NCI-H1930 (cell line): ENCODE data around the gene MYO7B.

Experiments used
- DNase-seq, 2 experiments: peaks; one replicate each; lab custom pipeline; 2025; lab: John Stamatoyannopoulos, UW

MYO7B gene

DNA sequence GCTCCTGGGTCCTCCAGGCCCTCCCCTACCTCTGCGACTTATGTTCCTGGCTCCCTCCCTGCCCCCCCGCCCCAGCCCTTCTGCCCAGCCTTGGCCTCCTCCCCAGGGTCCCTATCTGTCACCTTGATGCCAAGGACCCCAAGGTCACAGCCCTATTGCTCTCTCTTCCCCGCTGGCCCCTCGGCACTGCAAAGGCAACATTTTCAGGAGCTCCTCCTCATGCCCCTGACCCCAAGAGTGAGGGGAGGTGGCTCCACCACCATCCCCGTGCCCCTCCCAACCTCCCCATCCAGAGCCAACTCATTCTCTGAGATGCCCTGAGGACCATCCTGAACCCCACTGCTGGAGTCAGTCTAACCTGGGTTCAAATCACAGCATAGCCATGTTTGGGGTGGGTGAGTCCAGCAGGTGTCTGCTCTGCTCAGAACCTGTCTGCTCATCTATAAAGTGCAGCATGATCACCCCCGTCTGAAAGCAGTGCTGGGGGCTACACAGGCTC lies 128.1 kb downstream of the MYO7B start:
- no peak for DNase-seq

DNA sequence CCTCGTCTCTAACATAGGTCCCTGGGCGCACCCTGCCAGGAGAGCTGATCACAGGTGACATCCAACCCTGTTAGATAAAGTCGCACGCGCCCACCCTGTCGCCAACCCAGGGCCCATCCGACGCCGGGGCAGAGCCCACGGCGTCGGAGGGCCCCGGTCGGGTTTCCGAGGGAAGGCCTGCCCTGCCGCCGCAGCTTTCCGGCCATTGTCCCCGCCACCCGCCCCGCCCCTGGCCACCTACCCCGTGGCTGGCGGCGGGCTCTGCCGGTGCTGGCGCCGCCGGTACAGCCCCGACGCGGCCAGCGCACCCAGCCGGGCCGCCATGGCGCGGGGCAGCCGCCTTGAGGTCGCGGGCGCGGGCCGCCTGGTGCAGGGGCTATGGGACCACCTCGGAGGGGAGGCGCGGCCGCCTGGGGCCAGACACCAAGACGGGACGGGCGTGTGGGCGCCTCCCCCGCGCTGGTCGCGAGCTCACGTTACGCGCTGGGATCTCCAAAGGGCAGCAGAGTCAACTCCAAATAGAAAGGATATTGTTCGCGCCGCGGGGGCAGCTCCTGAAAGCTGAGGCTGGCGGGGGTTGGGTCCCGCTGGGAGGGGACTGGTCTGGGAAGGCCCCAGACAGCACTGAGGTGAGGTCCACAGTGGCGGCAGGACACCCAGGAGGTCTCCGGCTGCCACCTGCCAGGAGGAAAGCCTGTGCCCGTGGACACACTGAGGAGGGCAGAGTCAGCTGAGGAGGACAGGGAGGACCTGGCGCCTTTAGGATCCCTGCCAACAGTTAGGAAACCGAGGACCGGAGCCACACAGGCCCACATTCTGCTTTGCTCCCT lies 128.8 kb downstream of the MYO7B start:
- DNase-seq, result no peak

DNA sequence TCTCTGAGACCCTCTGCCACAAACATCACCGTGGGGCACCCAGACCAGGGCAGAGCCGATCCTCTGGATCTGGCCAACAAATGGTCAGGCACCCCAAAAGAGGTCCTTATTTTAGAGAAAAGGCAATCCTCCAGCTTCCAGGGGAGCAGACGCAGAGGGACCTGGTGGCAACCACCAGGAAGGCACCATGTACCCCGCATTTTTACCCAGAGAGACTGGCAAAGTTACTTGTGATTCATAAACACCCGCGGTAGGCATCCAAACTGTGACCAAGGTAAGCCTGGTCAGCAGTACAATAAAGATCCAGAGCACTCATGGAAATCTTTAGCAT lies 129.4 kb downstream of the MYO7B start:
- DNase-seq, result no peak

DNA sequence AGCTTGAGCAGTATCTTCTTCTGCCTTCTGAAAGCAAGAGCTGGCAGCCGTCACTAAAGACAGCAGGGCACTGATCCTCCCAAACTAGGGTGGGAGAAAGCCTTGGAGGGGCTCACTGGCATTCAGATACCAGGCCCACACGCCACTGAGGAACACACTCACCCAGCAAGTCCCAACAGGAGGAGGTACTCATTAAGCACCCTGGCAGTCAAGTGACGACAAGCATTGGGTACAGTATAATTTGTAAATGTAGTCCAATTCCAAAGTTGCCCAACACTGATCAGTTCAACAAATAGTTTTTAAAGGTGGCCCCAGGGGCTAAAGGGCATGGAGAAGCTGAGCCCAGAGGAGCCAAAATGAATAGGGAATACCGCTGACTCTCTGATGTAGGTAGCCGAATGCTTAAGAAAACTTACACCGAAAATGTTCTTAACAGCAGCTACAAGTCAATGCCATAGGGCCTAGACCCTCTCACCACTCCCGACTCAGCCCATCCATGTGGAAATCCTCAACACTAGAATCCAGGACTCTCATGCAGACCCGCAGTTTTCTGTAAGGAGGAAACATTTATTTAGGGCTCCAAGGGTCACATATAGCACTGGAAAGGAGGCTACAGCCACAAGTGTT lies 129.9 kb downstream of the MYO7B start:
- no peak for DNase-seq

DNA sequence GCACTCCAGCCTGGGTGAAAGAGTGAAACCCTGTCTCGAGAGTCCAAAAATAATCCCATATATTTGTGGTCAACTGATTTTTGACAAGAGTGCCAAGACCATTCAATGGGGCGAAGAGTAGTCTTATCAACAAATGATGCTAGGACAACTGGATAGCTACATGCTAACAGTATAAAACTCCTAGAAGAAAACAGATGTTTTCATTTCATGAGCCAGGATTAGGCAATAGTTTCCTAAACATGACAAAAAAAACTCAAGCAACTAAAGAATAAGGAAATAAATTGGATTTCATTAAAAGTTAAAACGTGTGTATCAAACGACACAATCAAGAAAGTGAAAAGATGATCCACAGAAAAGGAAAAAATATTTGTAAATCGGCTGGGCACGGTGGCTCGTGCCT lies 133.6 kb downstream of the MYO7B start:
- no peak for DNase-seq

DNA sequence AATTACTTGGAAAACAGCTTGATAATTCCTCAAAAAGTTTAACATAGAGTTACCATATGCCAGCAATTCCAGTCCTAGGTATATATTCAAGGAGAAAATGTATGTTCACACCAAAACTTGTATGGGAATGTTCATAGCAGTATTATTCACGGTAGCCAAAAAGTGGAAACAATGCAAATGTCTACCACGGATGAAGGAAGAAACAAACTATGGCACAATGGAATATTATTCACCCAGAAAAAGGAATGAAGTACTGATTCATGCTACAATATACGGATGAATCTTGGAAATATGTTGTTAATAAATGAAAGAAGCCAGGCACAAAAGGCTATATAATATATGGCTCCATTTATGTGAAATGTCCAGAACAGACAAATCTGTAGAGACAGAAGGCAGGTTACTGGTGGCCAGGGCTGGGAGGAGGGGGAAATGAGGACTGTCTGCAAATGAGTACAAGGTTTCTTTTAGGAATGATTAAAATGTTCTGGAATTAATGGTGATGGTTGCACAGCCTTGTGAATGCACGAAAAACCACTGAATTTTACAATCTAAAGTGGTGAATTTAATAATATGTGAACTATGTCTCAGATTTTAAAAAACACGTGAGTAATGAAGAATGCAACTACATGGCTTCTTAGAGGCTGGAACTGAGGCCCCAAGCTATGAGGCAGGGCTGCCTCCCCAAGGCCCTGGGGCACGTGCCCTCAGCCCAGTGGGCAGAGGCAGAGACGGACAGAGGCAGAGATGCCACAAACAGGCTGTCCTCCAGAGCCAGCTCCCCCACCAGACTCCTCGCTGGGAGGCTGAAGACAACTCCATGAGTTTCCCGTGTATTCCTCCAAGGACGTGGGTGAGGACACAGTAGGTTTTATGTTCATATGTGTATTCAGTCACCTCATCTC lies 134.8 kb downstream of the MYO7B start:
- no peak for DNase-seq

DNA sequence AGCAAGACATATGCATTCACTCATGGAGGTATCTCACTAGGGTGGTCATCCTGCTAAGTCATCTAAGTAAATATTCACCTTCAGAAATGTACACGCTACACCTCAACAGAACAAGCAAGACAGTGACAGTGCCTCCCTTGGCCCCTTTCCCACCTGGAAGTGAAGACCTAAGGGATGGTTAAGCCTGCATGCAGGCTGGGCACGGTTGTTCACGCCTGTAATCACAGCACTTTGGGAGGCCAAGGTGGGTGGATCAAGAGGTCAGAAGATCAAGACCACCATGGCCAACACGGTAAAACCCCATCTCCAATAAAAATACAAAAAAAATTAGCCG lies 135.4 kb downstream of the MYO7B start:
- DNase-seq, result no peak

DNA sequence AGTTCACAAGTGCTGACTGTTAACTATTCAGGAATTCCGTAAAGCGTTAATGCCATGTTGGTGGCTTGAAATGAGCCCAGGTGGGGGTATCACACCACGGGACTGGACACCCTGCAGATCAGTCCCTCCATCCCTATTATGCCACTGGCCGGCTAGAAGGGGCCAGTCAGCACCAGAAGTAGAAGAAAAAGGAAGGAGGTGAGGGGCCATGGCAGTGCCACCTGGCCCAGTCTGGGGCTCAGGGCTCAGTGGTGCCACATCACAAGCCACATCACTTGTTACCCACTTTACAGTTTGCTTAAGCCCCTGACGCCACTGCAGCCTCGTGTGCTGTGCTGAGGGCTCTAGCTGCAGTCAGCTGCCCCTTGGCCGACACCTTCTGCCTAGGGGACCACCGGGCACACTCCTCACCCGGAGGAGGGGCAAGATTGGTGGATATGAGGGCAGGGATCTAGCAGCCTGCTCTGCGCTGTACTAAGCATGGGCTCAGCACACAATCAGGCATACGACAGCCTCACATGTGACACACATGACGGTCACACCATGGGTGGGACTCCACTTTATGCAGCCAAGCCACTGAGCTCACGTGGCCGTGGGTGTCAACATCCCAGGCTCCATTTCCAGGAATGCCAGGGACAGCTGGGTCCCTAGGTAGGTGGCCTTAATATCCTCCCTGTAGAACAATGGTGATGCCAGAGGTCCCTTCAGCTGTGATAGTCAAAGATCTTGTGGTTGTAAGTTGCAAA lies 136.2 kb downstream of the MYO7B start:
- DNase-seq, result no peak

DNA sequence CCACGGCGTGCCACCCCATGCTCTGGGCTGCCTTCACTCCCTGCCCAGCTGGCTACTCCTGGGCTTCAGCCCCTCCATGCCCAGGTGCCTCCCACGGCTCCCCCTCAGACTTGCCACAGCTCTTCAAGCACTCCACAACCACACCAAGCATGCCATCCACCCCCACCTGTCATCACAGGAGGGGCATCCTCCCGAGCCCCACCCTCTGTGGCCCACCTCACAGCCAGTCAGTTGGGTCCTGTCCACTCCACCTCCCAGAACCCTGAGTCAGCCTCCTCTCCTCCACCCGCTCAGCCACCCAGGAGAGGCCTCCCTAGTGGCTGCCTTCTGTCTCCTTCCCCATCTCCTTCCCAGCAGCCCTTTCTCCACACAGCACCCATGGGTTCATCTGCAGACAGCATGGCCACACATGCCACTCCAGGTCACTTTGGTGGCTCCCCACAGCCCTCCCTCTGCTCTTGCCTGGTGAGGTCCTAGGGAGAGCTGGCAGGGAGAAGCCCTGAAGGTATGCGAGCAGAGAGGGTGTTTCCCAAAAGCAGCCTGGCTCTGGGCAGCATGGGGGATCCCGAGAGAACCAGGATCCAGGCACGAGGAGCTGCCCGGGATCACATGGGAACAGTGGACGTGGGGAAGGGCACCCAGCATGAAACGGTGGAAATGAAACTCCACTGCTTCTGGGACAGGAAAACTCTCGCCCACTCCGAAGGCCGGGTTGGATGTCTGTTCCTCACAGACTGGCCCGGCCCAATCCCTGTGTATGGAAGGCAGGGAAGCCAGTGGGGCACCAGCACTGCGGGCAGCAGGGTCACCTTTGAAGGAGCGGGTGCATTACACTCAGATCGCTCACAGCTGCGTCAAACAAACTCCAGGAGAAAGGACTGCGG lies 137.1 kb downstream of the MYO7B start:
- DNase-seq, result no peak

DNA sequence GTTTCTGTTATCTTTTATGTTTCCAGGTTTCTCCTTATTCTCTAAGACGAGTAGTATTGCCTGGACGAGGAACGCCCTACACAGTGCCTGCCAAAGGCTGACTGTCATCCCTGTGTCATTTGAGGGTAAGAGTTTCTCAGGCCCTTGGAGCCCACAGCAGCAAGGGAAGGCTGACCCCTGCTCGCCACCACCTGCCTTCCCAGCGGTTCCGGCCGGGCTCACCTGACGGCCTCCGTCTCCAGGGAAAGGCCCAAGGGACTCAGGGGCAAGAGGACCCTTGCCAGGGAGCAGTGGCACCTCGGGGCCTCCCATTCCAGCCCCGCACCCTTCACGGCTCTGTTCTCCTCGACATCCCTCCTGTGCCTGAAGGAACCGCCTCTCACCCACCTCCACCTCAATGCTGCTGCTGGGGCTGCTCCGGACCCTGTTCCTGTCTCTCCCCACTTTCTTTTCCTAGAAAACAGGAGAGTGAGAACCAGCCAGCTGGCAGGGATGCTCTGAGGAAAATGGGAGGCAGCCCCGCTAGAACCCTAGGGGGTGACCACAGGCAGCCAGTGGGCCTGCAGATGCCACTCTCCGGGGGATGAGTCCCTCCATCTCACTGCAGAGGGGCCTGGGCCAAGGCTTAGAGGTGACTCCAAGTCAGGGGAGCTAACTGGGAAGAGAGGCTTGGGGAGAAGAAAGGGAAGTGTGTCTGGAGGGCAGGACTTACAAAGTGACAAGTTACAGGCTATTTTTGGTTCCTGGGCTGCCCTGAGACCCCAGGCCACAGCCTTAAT lies 138.0 kb downstream of the MYO7B start:
- DNase-seq, result no peak

DNA sequence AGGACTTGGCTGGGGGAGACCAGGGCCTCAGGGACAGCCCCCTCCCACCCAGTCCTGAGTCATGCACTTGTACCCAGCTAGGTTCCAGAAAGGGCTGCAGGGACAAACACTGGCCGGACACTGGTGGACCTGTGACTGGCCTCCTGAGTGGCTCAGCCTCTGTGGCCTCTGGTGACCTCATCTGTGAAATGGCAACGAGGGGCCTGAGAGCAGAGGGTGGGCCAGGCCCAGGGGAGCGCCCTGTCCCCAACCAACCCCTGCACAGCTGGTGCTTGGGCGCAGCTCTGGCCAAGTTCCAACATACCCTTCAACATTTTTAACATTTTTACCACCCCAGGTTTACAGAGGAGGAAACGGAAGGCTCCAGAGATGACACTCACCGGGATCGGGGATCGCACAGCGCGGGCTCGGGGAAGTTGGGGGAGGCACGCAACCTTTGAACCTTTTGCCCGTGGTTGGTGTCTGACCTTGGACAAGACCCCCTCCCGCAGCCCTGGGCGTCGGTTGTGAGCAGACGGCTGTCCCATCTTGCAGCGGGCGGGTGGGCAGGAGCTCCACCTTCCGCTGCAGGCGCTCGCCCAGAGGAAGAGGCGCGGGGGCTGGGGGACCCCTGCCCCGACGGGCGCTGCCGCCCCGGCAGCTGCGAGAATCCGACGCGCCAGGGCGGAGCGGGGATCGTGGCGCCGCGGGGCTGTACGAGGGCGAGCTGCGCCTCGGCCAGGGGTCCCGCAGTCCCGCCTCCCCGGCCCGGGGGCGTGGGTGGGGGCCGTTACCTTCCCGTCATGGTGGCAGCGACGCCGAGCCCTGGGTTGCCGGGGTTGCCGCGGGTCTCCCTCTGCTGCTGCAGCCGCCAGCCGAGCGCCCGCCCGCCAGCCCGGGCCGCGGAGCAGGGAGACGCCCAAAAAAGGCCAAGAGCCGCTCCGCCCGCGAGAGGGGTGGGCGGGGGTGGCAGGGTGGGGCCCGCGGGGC lies 139.0 kb downstream of the MYO7B start:
- no peak for DNase-seq

DNA sequence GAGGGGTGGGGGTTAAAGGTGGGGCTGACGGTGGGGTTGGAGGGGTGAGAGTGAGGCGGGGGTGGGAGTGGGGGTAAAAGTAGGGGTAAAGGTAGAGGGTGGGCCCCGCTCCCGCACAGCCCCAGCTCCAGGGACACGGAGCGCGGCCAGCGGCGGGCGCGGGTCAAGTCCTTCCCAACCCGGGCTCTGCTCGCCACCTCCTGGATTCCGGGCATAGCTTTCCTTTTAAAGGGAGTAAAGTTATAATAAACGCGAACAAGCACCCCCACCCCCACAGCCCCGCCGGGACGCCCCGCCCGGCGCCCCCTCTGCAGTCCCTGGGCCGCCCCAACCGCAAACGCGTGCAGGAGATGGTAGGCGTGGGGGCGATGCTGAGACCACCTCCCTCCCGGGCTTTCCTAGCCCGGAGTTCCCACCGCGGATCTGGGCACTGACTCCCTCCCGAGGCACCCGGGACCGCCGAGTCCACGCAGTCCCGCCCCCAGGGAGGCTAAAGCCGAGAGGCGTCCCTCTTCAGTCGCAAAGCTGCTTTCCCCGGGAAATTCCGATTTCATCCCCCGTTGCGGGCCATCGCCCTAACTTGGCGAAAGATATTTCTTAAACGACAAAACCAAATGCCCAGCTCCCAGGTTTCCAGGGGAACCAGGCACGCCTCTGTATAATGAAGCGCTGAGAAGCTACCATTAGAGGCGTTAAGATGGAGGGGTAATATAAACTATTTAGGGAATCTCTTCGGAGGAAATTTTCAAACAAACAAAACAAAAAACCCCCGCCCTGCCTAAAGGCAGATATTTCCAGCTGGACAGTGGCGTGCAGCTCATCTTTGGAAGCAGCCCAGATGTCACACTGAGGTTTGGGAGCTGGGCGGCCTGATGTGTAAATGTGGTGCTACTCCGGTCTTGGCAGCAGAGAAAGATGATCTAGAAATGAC lies 140.1 kb downstream of the MYO7B start, which contains the start of gene LIMS2:
TSS of gene LIMS2 (minus strand) at position 200 of the 931 bp plus-strand sequence. CDS start 506 bp downstream, outside the sequence.
- no peak for DNase-seq

DNA sequence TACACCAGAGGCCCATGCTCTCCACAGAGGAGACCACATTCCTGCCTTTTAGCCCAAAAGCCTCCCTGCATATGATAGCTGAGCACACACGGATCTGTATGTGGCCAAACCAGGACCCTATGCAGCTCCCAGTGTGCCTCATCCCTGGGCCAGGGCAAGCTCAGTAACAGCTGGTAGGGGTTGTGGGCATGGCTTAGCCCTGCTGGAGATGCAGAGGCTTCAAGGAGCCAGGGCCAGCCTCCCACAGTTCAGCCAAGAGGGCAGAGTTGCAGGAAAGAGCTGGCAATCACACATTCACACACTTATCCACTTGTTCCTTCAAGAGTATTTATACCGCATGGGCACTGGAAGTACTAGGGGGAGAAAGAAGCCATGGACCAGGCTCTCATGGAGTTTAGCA lies 141.4 kb downstream of the MYO7B start:
- DNase-seq, result no peak

DNA sequence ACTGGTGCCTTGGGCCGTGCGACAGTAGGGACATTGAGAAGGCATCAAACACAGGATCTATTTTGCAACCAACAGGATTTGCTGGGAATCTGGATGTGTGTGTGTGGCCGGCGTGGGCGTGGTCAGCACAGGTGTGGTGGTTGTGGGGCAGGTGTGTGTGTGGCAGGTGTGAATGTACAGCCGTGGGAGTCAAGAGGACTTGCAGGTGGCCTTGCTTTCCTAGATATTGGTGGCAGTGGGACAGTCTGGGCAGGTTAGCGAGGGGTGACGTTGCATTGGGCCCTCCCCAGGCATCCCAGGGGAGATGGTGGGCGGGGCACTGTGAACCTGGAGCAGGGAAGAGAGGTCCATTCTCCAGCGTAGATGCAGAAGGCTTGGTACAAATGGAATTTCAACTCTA lies 143.0 kb downstream of the MYO7B start:
- no peak for DNase-seq

DNA sequence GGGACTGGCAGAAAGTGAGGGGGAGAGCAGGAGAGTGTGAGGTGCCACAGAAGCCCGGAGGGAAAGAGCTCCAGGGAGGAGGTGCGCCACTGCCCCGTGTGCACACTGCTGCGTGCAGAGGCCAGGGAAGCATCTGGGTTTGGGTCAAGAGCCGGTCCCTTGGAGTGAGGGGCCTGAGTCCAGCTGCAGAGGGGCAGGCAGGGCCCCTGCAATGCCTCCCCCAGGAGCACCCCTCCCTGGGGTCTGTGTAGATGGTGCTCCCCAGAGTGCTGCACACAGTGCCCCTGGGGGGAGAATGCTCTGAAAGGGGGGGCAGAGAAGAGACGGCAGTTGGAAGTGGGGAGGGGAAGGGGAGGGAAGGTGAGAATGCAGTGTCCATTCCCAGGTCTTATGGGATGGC lies 143.5 kb downstream of the MYO7B start:
- DNase-seq, result no peak

DNA sequence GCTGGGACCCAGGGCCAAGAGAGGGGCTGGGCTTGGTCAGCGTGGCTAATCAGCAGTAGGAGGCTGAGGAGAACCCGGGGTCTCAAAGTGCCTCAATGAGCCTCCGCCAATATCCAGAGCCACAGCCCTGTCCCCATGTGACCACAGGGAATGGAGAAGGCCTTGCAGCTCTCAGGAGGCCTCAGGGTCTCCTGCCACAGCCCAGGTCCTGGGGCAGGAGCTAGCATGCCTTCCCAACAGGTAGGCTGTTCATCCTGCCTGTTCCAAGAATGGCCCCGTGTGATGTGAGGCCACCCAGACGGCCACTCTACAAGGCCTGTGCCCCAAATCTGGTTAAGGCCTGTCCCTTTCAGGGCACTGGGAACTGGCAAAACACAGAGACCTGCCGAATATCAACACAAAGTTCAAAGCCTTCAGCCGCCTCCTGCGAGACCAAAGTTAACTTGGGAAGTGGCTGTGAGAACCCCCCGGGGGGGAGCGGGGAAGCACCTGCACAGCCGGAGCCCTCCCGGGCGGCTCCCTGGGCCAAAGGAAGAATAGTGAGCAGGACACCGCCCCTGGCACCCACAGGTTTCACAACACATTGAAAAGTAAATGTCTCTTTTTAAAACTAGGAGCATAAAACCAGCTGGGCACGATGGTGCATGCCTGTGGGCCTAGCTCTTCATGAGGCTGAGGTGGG lies 144.3 kb downstream of the MYO7B start:
- no peak for DNase-seq

DNA sequence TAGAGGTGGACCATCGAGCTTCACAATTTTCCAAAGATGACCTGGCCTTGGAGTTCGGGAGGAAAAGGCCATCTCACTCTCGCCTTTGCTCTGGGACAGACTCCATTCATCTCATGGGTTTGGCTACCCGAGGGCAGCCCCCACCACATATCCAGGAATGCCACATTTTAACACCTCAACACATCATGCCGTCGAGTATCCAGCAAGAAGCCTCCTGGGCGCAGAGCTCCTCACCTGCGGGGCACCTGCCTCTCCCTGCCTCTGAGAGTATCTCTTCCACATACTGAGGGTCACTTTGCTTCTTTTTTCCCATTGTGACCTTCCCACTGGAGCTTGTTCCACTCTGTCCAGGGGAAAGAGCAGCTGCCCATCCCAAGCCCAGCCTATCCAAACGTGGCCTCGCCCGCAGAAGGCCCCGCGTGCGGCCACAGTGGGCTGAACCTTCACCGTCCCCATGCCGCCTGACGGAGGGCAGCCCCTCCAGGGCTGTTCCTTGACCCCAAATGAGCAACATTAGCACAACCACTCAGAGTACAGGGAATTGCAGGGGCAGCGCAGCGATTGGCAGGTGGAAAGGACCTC lies 145.3 kb downstream of the MYO7B start:
- no peak for DNase-seq
